ENCODE measurements around the gene KLHL3.

KLHL3 gene

GRCh38 chr5:137630216-137630971 lies 105.5 kb downstream of the KLHL3 start:
- Histone ChIP-seq H3K9me3 (ENCODE audit: insufficient read depth, low read length) (no peaks in the 10 kb centered on the region), H3K79me2 (ENCODE audit: insufficient read depth, low read length) (no peaks in the 10 kb centered on the region), H3K4me2 (ENCODE audit: low read depth, low read length, poor library complexity, severe bottlenecking) (no peak overlapping the region), H3K36me3 (ENCODE audit: low read length) (no peaks in the 10 kb centered on the region), H3K9ac (ENCODE audit: low read length) (no peak overlapping the region), H2AFZ (ENCODE audit: low read depth, low read length, severe bottlenecking) (no peak overlapping the region), H3K9me2 (replicated peaks; ENCODE audit: insufficient read depth, low read length) (no peaks in the 10 kb centered on the region), H3F3A (ENCODE audit: insufficient read depth) (no peaks in the 10 kb centered on the region), H3K27ac (ENCODE audit: low read depth, low read length) (no peak overlapping the region), H4K20me1 (ENCODE audit: low read depth, low read length) (no peaks in the 10 kb centered on the region), H3K27me3 (ENCODE audit: low read length) (no peaks in the 10 kb centered on the region), H3K4me3 (ENCODE audit: insufficient read depth, low read length, poor library complexity, severe bottlenecking) (no peak overlapping the region)
- TF ChIP-seq EZH2phosphoT487 (conservative IDR thresholded peaks at IDR 0.05; ENCODE audit: low read length) (no peak), CTCF (IDR thresholded peaks at IDR 0.05; ENCODE audit: insufficient read depth, low read length, poor library complexity, severe bottlenecking) (no peak)

GRCh38 chr5:137629646-137630045 lies 106.2 kb downstream of the KLHL3 start:
- no peaks in the 10 kb centered on the region for H3K27me3 ChIP-seq (ENCODE audit: low read length)
- no peak overlapping the region for H3K4me3 ChIP-seq (ENCODE audit: insufficient read depth, low read length, poor library complexity, severe bottlenecking)
- H3K27ac ChIP-seq (ENCODE audit: low read depth, low read length), result no peak overlapping the region
- H2AFZ ChIP-seq (ENCODE audit: low read depth, low read length, severe bottlenecking), result no peak overlapping the region
- no peaks in the 10 kb centered on the region for H3K9me3 ChIP-seq (ENCODE audit: insufficient read depth, low read length)
- no peaks in the 10 kb centered on the region for H3F3A ChIP-seq (ENCODE audit: insufficient read depth)
- H3K36me3 ChIP-seq (ENCODE audit: low read length), result no peaks in the 10 kb centered on the region
- TF ChIP-seq EZH2phosphoT487 (conservative IDR thresholded peaks at IDR 0.05; ENCODE audit: low read length), result no peak
- TF ChIP-seq CTCF (IDR thresholded peaks at IDR 0.05; ENCODE audit: insufficient read depth, low read length, poor library complexity, severe bottlenecking), result peak; percentile 75
- H3K79me2 ChIP-seq (ENCODE audit: insufficient read depth, low read length), result no peaks in the 10 kb centered on the region
- no peak overlapping the region for H3K4me2 ChIP-seq (ENCODE audit: low read depth, low read length, poor library complexity, severe bottlenecking)
- no peaks in the 10 kb centered on the region for H4K20me1 ChIP-seq (ENCODE audit: low read depth, low read length)
- no peaks in the 10 kb centered on the region for H3K9me2 ChIP-seq (replicated peaks; ENCODE audit: insufficient read depth, low read length)
- no peak overlapping the region for H3K9ac ChIP-seq (ENCODE audit: low read length)

GRCh38 chr5:137627706-137628105 lies 108.2 kb downstream of the KLHL3 start:
- H3K9ac ChIP-seq (ENCODE audit: low read length), result no peak overlapping the region
- H3K27ac ChIP-seq (ENCODE audit: low read depth, low read length), result no peak overlapping the region
- H3K4me3 ChIP-seq (ENCODE audit: insufficient read depth, low read length, poor library complexity, severe bottlenecking), result no peak overlapping the region
- H3K4me2 ChIP-seq (ENCODE audit: low read depth, low read length, poor library complexity, severe bottlenecking), result no peak overlapping the region
- no peaks in the 10 kb centered on the region for H3K9me3 ChIP-seq (ENCODE audit: insufficient read depth, low read length)
- H4K20me1 ChIP-seq (ENCODE audit: low read depth, low read length), result no peaks in the 10 kb centered on the region
- H3K27me3 ChIP-seq (ENCODE audit: low read length), result no peaks in the 10 kb centered on the region
- H3K79me2 ChIP-seq (ENCODE audit: insufficient read depth, low read length), result no peaks in the 10 kb centered on the region
- no peaks in the 10 kb centered on the region for H3K9me2 ChIP-seq (replicated peaks; ENCODE audit: insufficient read depth, low read length)
- no peaks in the 10 kb centered on the region for H3K36me3 ChIP-seq (ENCODE audit: low read length)
- H2AFZ ChIP-seq (ENCODE audit: low read depth, low read length, severe bottlenecking), result no peak overlapping the region
- TF ChIP-seq EZH2phosphoT487 (conservative IDR thresholded peaks at IDR 0.05; ENCODE audit: low read length), result no peak
- TF ChIP-seq CTCF (IDR thresholded peaks at IDR 0.05; ENCODE audit: insufficient read depth, low read length, poor library complexity, severe bottlenecking), result no peak
- H3F3A ChIP-seq (ENCODE audit: insufficient read depth), result no peaks in the 10 kb centered on the region
